Hematopoietic multipotent progenitor cell treated with erythropoietin and hydrocortisone succinate and interleukin-3 and kit ligand, for 8 days (in vitro differentiated cells): ENCODE data around the gene DLGAP4.
A peak's percentile ranks its signal among the peaks of the same experiment; 100 is the strongest.

ENCODE experiments used
- DNase-seq: peaks from one replicate; pipeline ENCODE4 v3.0.0-alpha.2; 2015

Gene DLGAP4

GRCh38 chr20:36480456-36481048 lies 174.4 kb downstream of the DLGAP4 start:
- no peak for DNase-seq

- no peak for DNase-seq
Measured at GRCh38 chr20:36481380-36482043, 175.4 kb downstream of the DLGAP4 start.

- no peak for DNase-seq
Measured at GRCh38 chr20:36482044-36482473, 175.9 kb downstream of the DLGAP4 start.

- no peak for DNase-seq
Measured at GRCh38 chr20:36483209-36483918, 177.2 kb downstream of the DLGAP4 start.

- DNase-seq: no peak
Measured at GRCh38 chr20:36483919-36484808, 178.0 kb downstream of the DLGAP4 start.

- no peak for DNase-seq
Measured at GRCh38 chr20:36485286-36485685, 179.1 kb downstream of the DLGAP4 start.

- DNase-seq: no peak
Measured at GRCh38 chr20:36487069-36487468, 180.9 kb downstream of the DLGAP4 start.

GRCh38 chr20:36490191-36490590 lies 184.1 kb downstream of the DLGAP4 start:
- DNase-seq: no peak

- DNase-seq: no peak
Measured at GRCh38 chr20:36491901-36492617, 185.9 kb downstream of the DLGAP4 start.

- DNase-seq: peak; percentile 13
Measured at GRCh38 chr20:36493051-36493800, 187.1 kb downstream of the DLGAP4 start.

- no peak for DNase-seq
Measured at GRCh38 chr20:36493801-36494114, 187.6 kb downstream of the DLGAP4 start.

GRCh38 chr20:36496707-36497669 lies 190.8 kb downstream of the DLGAP4 start:
- no peak for DNase-seq

GRCh38 chr20:36497856-36498255 lies 191.7 kb downstream of the DLGAP4 start:
- DNase-seq: no peak

GRCh38 chr20:36498386-36499179 lies 192.4 kb downstream of the DLGAP4 start:
- no peak for DNase-seq

- no peak for DNase-seq
Measured at GRCh38 chr20:36499211-36499610, 193.1 kb downstream of the DLGAP4 start.

- DNase-seq: no peak
Measured at GRCh38 chr20:36499723-36500501, 193.8 kb downstream of the DLGAP4 start.

- no peak for DNase-seq
Measured at GRCh38 chr20:36501367-36502006, 195.3 kb downstream of the DLGAP4 start.

GRCh38 chr20:36504295-36504694 lies 198.2 kb downstream of the DLGAP4 start:
- no peak for DNase-seq
